Neural cell (in vitro differentiated cells): ENCODE results near the gene ELP4. TPM values are rescaled to one million over a fixed set of nuclear protein-coding genes. Genes with fewer than 3 reads are reported as not detected.

Experiments used
- H2AFZ ChIP-seq: fragments of 200-600, 300-800 bp; sonication (generic), shearing (Covaris generic); 2 replicates; pipeline ENCODE4 v1.6.0; 2014; ENCODE audit warnings: low read depth, mild to moderate bottlenecking, antibody characterized with exemption, low read length, moderate library complexity
- H3F3A ChIP-seq: fragments of 200-600 bp; shearing (Covaris generic); 2 replicates; pipeline ENCODE4 v1.6.1; 2016; ENCODE audit warnings: mild to moderate bottlenecking, moderate library complexity, mixed read lengths, antibody characterized with exemption, low read length; ENCODE audit not compliant: insufficient read depth, poor library complexity, severe bottlenecking
- H3K27ac ChIP-seq: fragments of 200-600, 300-800 bp; sonication (generic), shearing (Covaris generic); 2 replicates; pipeline ENCODE4 v1.5.1; 2014; ENCODE audit warnings: mild to moderate bottlenecking, low read length, moderate library complexity
- H3K27me3 ChIP-seq: fragments of 300-800, 200-600 bp; sonication (generic), shearing (Covaris generic); 2 replicates; pipeline ENCODE4 v1.6.0; 2014; ENCODE audit warnings: mild to moderate bottlenecking, low read depth, low read length, moderate library complexity; ENCODE audit not compliant: insufficient read depth
- H3K36me3 ChIP-seq: fragments of 300-800, 200-600 bp; sonication (generic), shearing (Covaris generic); 2 replicates; pipeline ENCODE4 v1.5.1; 2014; ENCODE audit warnings: mild to moderate bottlenecking, antibody characterized with exemption, low read length, moderate library complexity; ENCODE audit not compliant: insufficient read depth
- H3K4me2 ChIP-seq: fragments of 300-800, 200-600 bp; sonication (generic), shearing (Covaris generic); 2 replicates; pipeline ENCODE4 v1.6.0; 2014; ENCODE audit warnings: mild to moderate bottlenecking, low read length
- H3K4me3 ChIP-seq: fragments of 300-800, 200-600 bp; sonication (generic), shearing (Covaris generic); 2 replicates; pipeline ENCODE4 v1.5.1; 2014; ENCODE audit warnings: mild to moderate bottlenecking, low read length, moderate library complexity
- H3K79me2 ChIP-seq: fragments of 200-600 bp; shearing (Covaris generic); replicated peaks from 2 replicates; pipeline ENCODE4 v1.6.0; 2014; ENCODE audit warnings: mild to moderate bottlenecking, low read length, moderate library complexity; ENCODE audit not compliant: insufficient read depth
- H3K9ac ChIP-seq: fragments of 300-800, 200-600 bp; sonication (generic), shearing (Covaris generic); 2 replicates; pipeline ENCODE4 v1.6.1; 2016; ENCODE audit warnings: mild to moderate bottlenecking, low read length, mixed read lengths
- H3K9me2 ChIP-seq: fragments of 200-600 bp; shearing (Covaris generic); 2 replicates; pipeline ENCODE4 v1.6.1; 2016; ENCODE audit warnings: mild to moderate bottlenecking, low read length, mixed read lengths; ENCODE audit not compliant: insufficient read depth
- H3K9me3 ChIP-seq: fragments of 200-600, 300-800 bp; sonication (generic), shearing (Covaris generic); 2 replicates; pipeline ENCODE4 v1.6.1; 2016; ENCODE audit warnings: mild to moderate bottlenecking, mixed run types, low read length, moderate library complexity, mixed read lengths
- H4K20me1 ChIP-seq: fragments of 200-600 bp; shearing (Covaris generic); 2 replicates; pipeline ENCODE4 v1.6.1; 2016; ENCODE audit warnings: mild to moderate bottlenecking, mixed run types; ENCODE audit not compliant: insufficient read depth
- EP300 ChIP-seq: fragments of 450-650 bp; conservative IDR thresholded peaks from 2 replicates; pipeline ENCODE4 v1.6.1; 2014; ENCODE audit warnings: antibody characterized with exemption, mild to moderate bottlenecking, moderate library complexity; ENCODE audit not compliant: poor library complexity, severe bottlenecking
- EZH2 ChIP-seq: fragments of 200-600, 300-800 bp; shearing (Covaris generic), sonication (generic); IDR thresholded peaks from 2 replicates; pipeline ENCODE4 v1.6.1; 2014; ENCODE audit warnings: antibody characterized with exemption, low read length, borderline replicate concordance, mild to moderate bottlenecking; ENCODE audit not compliant: insufficient read depth, poor library complexity, severe bottlenecking
- MXI1 ChIP-seq: fragments of 450-650 bp; conservative IDR thresholded peaks from 2 replicates; pipeline ENCODE4 v1.6.1; 2014; ENCODE audit warnings: antibody characterized with exemption, mild to moderate bottlenecking; ENCODE audit not compliant: poor library complexity, severe bottlenecking
- POLR2AphosphoS5 ChIP-seq: IDR thresholded peaks from 2 replicates; pipeline ENCODE4 v1.6.1; 2012
- RAD21 ChIP-seq: fragments of 450-650 bp; conservative IDR thresholded peaks from 2 replicates; pipeline ENCODE4 v1.6.1; 2014; ENCODE audit warnings: antibody characterized with exemption, mild to moderate bottlenecking, moderate library complexity
- SMC3 ChIP-seq: fragments of 450-650 bp; conservative IDR thresholded peaks from 2 replicates; pipeline ENCODE4 v1.6.1; 2014; ENCODE audit warnings: antibody characterized with exemption, mild to moderate bottlenecking, moderate library complexity; ENCODE audit not compliant: poor library complexity
- TAF1 ChIP-seq: IDR thresholded peaks from 2 replicates; pipeline ENCODE4 v1.6.1; 2012; ENCODE audit warnings: low read depth
- polyA plus RNA-seq: library from polyadenylated mRNA; depleted of rRNA; stranded (reverse); fragments of >200 nt; gene quantifications from 2 replicates; pipeline ENCODE4 v1.2.3, GENCODE V29; 2014
- TF ChIP-seq, protein P1 (sequence below): fragments of 450-650 bp; IDR thresholded peaks from 2 replicates; pipeline ENCODE4 v1.5.1; 2014; ENCODE audit warnings: antibody characterized with exemption, mild to moderate bottlenecking, moderate library complexity; ENCODE audit not compliant: poor library complexity, severe bottlenecking
- TF ChIP-seq, protein P2 (sequence below): IDR thresholded peaks from 2 replicates; pipeline ENCODE4 v1.6.1; 2012; ENCODE audit warnings: borderline replicate concordance

Gene ELP4
- polyA plus RNA-seq, 1 donor from 2014 or later, result 30.4 TPM

DNA sequence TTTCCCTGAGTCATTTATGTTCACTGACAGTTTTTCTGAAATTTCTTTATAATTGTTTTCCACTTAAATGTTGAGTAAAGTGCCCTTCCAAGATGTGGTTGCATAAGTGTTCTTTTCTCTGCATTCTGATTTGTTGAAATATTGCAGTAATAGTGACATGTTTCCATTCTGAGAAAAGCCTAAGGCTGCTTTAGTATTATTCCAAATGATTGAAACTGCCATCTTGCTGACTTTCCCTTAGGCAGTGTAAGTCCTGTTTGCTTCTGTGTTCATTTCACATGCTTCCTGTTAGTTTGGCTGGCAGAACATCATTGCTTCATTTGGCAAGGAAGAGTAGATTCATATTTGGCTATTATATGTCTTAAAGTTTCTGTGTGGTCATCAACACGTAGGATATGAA is 146.5 kb downstream of the ELP4 start:
- TF ChIP-seq EP300 (no peak), EZH2 (no peak), MXI1 (no peak), TAF1 (no peak), RAD21 (no peak)
- TF ChIP-seq, protein P1, sequence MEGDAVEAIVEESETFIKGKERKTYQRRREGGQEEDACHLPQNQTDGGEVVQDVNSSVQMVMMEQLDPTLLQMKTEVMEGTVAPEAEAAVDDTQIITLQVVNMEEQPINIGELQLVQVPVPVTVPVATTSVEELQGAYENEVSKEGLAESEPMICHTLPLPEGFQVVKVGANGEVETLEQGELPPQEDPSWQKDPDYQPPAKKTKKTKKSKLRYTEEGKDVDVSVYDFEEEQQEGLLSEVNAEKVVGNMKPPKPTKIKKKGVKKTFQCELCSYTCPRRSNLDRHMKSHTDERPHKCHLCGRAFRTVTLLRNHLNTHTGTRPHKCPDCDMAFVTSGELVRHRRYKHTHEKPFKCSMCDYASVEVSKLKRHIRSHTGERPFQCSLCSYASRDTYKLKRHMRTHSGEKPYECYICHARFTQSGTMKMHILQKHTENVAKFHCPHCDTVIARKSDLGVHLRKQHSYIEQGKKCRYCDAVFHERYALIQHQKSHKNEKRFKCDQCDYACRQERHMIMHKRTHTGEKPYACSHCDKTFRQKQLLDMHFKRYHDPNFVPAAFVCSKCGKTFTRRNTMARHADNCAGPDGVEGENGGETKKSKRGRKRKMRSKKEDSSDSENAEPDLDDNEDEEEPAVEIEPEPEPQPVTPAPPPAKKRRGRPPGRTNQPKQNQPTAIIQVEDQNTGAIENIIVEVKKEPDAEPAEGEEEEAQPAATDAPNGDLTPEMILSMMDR, result no peak
- TF ChIP-seq, protein P2, sequence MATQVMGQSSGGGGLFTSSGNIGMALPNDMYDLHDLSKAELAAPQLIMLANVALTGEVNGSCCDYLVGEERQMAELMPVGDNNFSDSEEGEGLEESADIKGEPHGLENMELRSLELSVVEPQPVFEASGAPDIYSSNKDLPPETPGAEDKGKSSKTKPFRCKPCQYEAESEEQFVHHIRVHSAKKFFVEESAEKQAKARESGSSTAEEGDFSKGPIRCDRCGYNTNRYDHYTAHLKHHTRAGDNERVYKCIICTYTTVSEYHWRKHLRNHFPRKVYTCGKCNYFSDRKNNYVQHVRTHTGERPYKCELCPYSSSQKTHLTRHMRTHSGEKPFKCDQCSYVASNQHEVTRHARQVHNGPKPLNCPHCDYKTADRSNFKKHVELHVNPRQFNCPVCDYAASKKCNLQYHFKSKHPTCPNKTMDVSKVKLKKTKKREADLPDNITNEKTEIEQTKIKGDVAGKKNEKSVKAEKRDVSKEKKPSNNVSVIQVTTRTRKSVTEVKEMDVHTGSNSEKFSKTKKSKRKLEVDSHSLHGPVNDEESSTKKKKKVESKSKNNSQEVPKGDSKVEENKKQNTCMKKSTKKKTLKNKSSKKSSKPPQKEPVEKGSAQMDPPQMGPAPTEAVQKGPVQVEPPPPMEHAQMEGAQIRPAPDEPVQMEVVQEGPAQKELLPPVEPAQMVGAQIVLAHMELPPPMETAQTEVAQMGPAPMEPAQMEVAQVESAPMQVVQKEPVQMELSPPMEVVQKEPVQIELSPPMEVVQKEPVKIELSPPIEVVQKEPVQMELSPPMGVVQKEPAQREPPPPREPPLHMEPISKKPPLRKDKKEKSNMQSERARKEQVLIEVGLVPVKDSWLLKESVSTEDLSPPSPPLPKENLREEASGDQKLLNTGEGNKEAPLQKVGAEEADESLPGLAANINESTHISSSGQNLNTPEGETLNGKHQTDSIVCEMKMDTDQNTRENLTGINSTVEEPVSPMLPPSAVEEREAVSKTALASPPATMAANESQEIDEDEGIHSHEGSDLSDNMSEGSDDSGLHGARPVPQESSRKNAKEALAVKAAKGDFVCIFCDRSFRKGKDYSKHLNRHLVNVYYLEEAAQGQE, result no peak
- no peak overlapping the region for H3K27ac ChIP-seq
- no peak overlapping the region for H3K4me2 ChIP-seq
- H3K4me3 ChIP-seq, result no peak overlapping the region
- no peaks in the 10 kb centered on the region for H3K9me2 ChIP-seq
- H3K27me3 ChIP-seq, result no peaks in the 10 kb centered on the region
- no peaks in the 10 kb centered on the region for H3K79me2 ChIP-seq
- no peaks in the 10 kb centered on the region for H3K9me3 ChIP-seq
- H3F3A ChIP-seq, result peaks cover 3% of the 10 kb centered on the region
- no peaks in the 10 kb centered on the region for H3K36me3 ChIP-seq
- H3K9ac ChIP-seq, result no peak overlapping the region
- H2AFZ ChIP-seq, result no peak overlapping the region
- no peaks in the 10 kb centered on the region for H4K20me1 ChIP-seq

DNA sequence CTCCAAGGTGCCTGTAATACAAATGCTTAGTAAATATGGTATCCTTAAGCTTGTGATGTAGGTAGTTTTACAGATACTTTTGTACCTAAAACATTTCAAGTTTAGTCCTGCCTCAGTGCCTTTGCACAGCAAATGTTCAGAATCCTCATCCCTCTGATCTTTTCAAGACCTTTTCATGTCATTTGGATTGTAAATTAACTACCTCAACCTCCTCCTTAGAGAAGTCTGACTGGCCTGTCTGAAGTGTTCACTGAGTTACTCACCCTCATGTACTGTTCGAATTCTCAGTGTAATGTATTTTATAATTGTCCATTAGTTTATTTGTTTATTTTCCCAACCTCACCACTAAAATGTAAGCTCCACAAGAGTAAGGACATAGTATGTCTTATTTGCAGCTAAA is 147.5 kb downstream of the ELP4 start:
- no peaks in the 10 kb centered on the region for H3K9me2 ChIP-seq
- H3K4me3 ChIP-seq, result no peak overlapping the region
- no peaks in the 10 kb centered on the region for H3K27me3 ChIP-seq
- H3K27ac ChIP-seq, result no peak overlapping the region
- no peak overlapping the region for H3K9ac ChIP-seq
- H4K20me1 ChIP-seq, result no peaks in the 10 kb centered on the region
- no peak for TF ChIP-seq EZH2
- no peak for TF ChIP-seq SMC3
- no peak for TF ChIP-seq MXI1
- no peak for TF ChIP-seq EP300
- TF ChIP-seq, protein P1, result no peak
- TF ChIP-seq, protein P2, result no peak
- TF ChIP-seq POLR2AphosphoS5, result no peak
- TF ChIP-seq TAF1, result no peak
- no peak for TF ChIP-seq RAD21
- H3F3A ChIP-seq, result peaks cover 3% of the 10 kb centered on the region
- no peaks in the 10 kb centered on the region for H3K79me2 ChIP-seq
- no peaks in the 10 kb centered on the region for H3K36me3 ChIP-seq
- H3K4me2 ChIP-seq, result no peak overlapping the region
- no peak overlapping the region for H2AFZ ChIP-seq
- H3K9me3 ChIP-seq, result no peaks in the 10 kb centered on the region
